Stomach (tissue), 4 donors: Measurements from ENCODE around the gene PER1.

Experiments
- CTCF ChIP-seq, 7 experiments: fragments of 450-650 bp in 4 of 7; fragments of 200-600 bp in 3 of 7; sonication (generic) in 3 of 7; IDR thresholded peaks; one replicate each; pipeline ENCODE4 v1.5.1; 2016 to 2019; ENCODE audit warnings: antibody characterized with exemption in 7 of 7, control low read depth in 2 of 7, mild to moderate bottlenecking in 1 of 7
- POLR2A ChIP-seq, 4 donors: fragments of 450-650 bp; IDR thresholded peaks; one replicate each; pipeline ENCODE4 v1.6.1; 2016; ENCODE audit warnings: antibody characterized with exemption in 4 of 4, control low read depth in 2 of 4, mild to moderate bottlenecking in 1 of 4, moderate library complexity in 1 of 4
- POLR2AphosphoS5 ChIP-seq, 3 donors: sonication (generic); formaldehyde crosslinking; IDR thresholded peaks; one replicate each; pipeline ENCODE4 v1.6.1; 2016; ENCODE audit warnings: antibody characterized with exemption in 3 of 3

DNA sequence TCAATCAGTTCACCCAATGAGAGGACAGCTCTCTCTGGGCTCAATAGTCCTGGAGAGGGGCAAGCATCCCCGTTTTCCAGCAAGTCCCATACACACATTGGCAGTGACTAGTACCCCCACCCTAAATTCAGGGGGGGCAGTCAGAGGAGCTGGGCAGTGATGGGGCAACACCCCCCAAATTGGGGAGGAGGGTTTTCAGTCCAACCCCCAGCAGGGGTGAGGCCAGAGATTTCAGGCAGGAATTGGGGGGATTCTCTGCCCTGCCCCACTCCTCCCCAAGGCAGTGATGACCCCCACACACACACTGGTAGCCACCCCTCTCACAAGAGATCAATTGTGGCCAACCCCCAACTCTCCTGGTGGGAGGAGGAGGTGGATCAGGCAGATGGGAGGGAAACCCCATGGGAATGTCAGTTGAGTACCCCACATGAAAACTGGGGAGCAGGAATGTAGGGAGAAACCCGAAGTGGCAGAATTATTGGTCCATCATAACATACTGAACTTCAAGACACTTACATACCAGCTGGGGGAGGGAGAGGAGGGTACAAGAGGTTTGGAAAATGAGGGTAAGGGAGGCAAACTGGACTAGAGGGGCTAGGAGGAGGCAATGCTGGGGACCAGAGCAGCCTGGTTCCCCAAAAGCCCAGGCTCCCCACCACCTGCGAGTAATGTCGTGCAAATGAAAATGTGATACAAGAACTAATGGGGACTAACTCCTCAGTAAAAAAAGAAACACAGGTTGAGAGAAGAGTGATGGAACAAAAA is 7.4 kb upstream of the PER1 start:
- TF ChIP-seq POLR2AphosphoS5 (IDR thresholded peaks at IDR 0.05) = no peak
- TF ChIP-seq CTCF (IDR thresholded peaks at IDR 0.05) = no peak
- TF ChIP-seq POLR2A (IDR thresholded peaks at IDR 0.05) = no peak
